PC-3 (cell line): ENCODE results near the gene FAM120B. TPM values are rescaled to one million over a fixed set of nuclear protein-coding genes. Genes with fewer than 3 reads are reported as not detected.

Experiments used
- ATAC-seq: fragments of 200-7000 bp; cut with Tn5 transposase; 2 replicates; pipeline ENCODE4 v1.9.1; 2020; ENCODE audit warnings: mild to moderate bottlenecking, moderate library complexity
- BruUV-seq: library from RNA; stranded (reverse); fragments of 400-500 nt; replicated peaks from 2 replicates; lab custom pipeline; 2021; lab: Mats Ljungman, UMichigan
- CTCF ChIA-PET: fragments of 300-600 bp; sonication (Branson Sonifier 250); formaldehyde crosslinking; loops from one replicate; lab custom pipeline; 2022; ENCODE audit warnings: antibody characterized with exemption; lab: Charles Lee
- POLR2A ChIA-PET: fragments of 300-600 bp; sonication (Branson Sonifier 250); formaldehyde crosslinking; loops from one replicate; lab custom pipeline; 2022; ENCODE audit warnings: antibody characterized with exemption; ENCODE audit not compliant: unreplicated experiment; lab: Charles Lee
- DNase-seq: peaks from one replicate; pipeline ENCODE4 v3.0.0-alpha.2; 2015
- H2AFZ ChIP-seq: fragments of 300-600 bp; sonication (generic); 2 replicates; pipeline ENCODE4 v1.6.0; 2016; ENCODE audit warnings: antibody characterized with exemption, low read length
- H3F3A ChIP-seq: fragments of 300-600 bp; sonication (generic); one replicate; pipeline ENCODE4 v1.6.0; 2017; ENCODE audit warnings: antibody characterized with exemption, low read length, control low read depth, mild to moderate bottlenecking; ENCODE audit not compliant: unreplicated experiment
- H3K27ac ChIP-seq: fragments of 300-600 bp; sonication (generic); 2 replicates; pipeline ENCODE4 v1.5.1; 2016; ENCODE audit warnings: mild to moderate bottlenecking, low read length
- H3K27me3 ChIP-seq: fragments of 300-600 bp; sonication (generic); 2 replicates; pipeline ENCODE4 v1.6.1; 2016; ENCODE audit warnings: low read length, mixed read lengths
- H3K36me3 ChIP-seq: fragments of 300-600 bp; sonication (generic); 2 replicates; pipeline ENCODE4 v1.6.1; 2016; ENCODE audit warnings: low read depth, mixed run types, low read length, mixed read lengths
- H3K4me1 ChIP-seq: fragments of 300-600 bp; sonication (generic); 2 replicates; pipeline ENCODE4 v1.5.1; 2016; ENCODE audit warnings: low read length; ENCODE audit not compliant: insufficient read depth
- H3K4me2 ChIP-seq: fragments of 300-600 bp; sonication (generic); 2 replicates; pipeline ENCODE4 v1.6.0; 2016; ENCODE audit warnings: low read length
- H3K4me3 ChIP-seq: fragments of 300-600 bp; sonication (generic); 2 replicates; pipeline ENCODE4 v1.5.1; 2016; ENCODE audit warnings: mild to moderate bottlenecking, low read length, mixed read lengths
- H3K79me2 ChIP-seq: fragments of 300-600 bp; sonication (generic); 2 replicates; pipeline ENCODE4 v1.6.1; 2017; ENCODE audit warnings: low read length, mixed read lengths
- H3K9ac ChIP-seq: fragments of 300-600 bp; sonication (generic); 2 replicates; pipeline ENCODE4 v1.6.0; 2016; ENCODE audit warnings: mild to moderate bottlenecking, low read length
- H3K9me2 ChIP-seq: fragments of 300-600 bp; sonication (generic); replicated peaks from 2 replicates; pipeline ENCODE4 v1.6.1; 2016; ENCODE audit warnings: mixed run types, low read length, mixed read lengths
- H3K9me3 ChIP-seq: fragments of 300-600 bp; sonication (generic); 2 replicates; pipeline ENCODE4 v1.6.1; 2016; ENCODE audit warnings: low read length, mixed read lengths
- H4K20me1 ChIP-seq: fragments of 300-600 bp; sonication (generic); 2 replicates; pipeline ENCODE4 v1.6.1; 2016; ENCODE audit warnings: low read length, mixed read lengths
- EZH2 ChIP-seq: fragments of 300-600 bp; sonication (generic); IDR thresholded peaks from one replicate; pipeline ENCODE4 v1.6.1; 2017; ENCODE audit warnings: antibody characterized with exemption, mild to moderate bottlenecking, low read length; ENCODE audit not compliant: unreplicated experiment
- EZH2phosphoT487 ChIP-seq: fragments of 300-600 bp; sonication (generic); IDR thresholded peaks from 2 replicates; pipeline ENCODE4 v1.6.1; 2018; ENCODE audit warnings: mild to moderate bottlenecking, antibody characterized with exemption, low read length, borderline replicate concordance
- intact Hi-C: fragments of 100-400 bp; cut with micrococcal nuclease; formaldehyde crosslinking; loops from 2 replicates; pipeline ENCODE4 v1.9.0; 2023
- total RNA-seq: library from RNA; depleted of rRNA; stranded (reverse); fragments of >200 nt; gene quantifications from 2 replicates; pipeline ENCODE4 v1.2.3, GENCODE V29; 2014
- TF ChIP-seq, protein P1 (sequence below): fragments of 300-600 bp; sonication (generic); conservative IDR thresholded peaks from 2 replicates; pipeline ENCODE4 v1.5.1; 2017; ENCODE audit warnings: antibody characterized with exemption, low read depth, mild to moderate bottlenecking, low read length

The FAM120B gene
- total RNA-seq, 1 experiment from 2014 or later, result 8.7 TPM

DNA sequence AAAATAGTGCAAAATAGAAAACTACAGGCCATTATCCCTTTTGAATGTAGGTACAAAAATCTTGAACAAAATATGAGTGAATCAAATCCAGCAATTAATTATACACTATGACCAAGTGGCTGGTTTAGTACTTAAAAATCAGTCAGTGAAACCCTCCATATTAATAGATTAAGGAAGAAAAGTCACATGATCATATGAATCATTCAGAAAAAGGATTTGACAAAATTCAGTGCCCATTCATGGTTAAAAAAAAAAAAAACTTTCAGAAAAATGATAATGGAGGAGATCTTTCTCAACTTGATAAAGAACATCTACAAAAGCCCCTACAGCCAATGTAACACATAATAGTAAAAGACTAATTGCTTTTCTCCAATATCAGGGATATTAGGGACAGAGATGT, 75.0 kb downstream of the FAM120B start:
- Histone ChIP-seq H3K27ac (no peak overlapping the region), H3K9me3 (no peaks in the 10 kb centered on the region), H3K9ac (no peak overlapping the region), H3K4me3 (no peak overlapping the region), H3K36me3 (no peaks in the 10 kb centered on the region), H3F3A (no peaks in the 10 kb centered on the region), H4K20me1 (no peaks in the 10 kb centered on the region), H3K4me2 (no peak overlapping the region), H2AFZ (no peak overlapping the region), H3K79me2 (no peaks in the 10 kb centered on the region), H3K9me2 (no peaks in the 10 kb centered on the region), H3K4me1 (no peaks in the 10 kb centered on the region), H3K27me3 (no peaks in the 10 kb centered on the region)
- ChIA-PET CTCF (no interaction called here), POLR2A (no interaction called here)
- TF ChIP-seq EZH2phosphoT487 (no peak), EZH2 (no peak)
- TF ChIP-seq, protein P1, sequence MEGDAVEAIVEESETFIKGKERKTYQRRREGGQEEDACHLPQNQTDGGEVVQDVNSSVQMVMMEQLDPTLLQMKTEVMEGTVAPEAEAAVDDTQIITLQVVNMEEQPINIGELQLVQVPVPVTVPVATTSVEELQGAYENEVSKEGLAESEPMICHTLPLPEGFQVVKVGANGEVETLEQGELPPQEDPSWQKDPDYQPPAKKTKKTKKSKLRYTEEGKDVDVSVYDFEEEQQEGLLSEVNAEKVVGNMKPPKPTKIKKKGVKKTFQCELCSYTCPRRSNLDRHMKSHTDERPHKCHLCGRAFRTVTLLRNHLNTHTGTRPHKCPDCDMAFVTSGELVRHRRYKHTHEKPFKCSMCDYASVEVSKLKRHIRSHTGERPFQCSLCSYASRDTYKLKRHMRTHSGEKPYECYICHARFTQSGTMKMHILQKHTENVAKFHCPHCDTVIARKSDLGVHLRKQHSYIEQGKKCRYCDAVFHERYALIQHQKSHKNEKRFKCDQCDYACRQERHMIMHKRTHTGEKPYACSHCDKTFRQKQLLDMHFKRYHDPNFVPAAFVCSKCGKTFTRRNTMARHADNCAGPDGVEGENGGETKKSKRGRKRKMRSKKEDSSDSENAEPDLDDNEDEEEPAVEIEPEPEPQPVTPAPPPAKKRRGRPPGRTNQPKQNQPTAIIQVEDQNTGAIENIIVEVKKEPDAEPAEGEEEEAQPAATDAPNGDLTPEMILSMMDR, result no peak
- BruUV-seq, result no TSS peak
- intact Hi-C loops, result no loop called here
- DNase-seq (no peak), ATAC-seq (no peak)

DNA sequence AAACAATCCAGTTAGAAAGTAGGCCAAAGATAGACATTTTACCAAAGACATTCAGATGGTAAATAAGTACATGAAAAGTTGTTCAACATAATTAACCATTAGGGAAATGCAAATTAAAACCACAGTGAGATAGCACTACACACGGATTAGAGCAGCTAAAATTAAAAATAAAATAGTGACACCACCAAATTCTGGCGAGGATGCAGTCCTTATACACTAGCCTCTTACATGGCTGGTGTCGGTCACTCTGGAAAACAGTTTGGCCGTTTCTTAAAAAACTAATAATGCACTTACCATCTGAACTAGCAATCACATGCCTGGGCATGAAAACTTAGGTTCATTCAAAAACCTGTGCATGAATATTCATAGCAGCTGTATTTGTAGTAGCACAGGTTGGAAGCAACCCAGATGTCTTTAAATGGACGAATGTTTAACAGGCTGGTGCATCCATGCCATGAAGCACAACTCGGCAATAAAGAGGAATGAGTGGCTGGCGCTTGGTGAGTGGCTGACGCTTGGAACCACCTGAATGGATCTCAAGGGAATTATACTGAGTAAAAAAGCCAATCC, 77.0 kb downstream of the FAM120B start:
- Histone ChIP-seq H3K27ac (no peak overlapping the region), H4K20me1 (no peaks in the 10 kb centered on the region), H3K9ac (no peak overlapping the region), H3K9me3 (no peaks in the 10 kb centered on the region), H3K36me3 (no peaks in the 10 kb centered on the region), H3K9me2 (no peaks in the 10 kb centered on the region), H3F3A (no peaks in the 10 kb centered on the region), H3K27me3 (no peaks in the 10 kb centered on the region), H2AFZ (no peak overlapping the region), H3K4me1 (no peaks in the 10 kb centered on the region), H3K4me3 (no peak overlapping the region), H3K4me2 (no peak overlapping the region), H3K79me2 (no peaks in the 10 kb centered on the region)
- intact Hi-C loops, result no loop called here
- ChIA-PET CTCF (no interaction called here), POLR2A (no interaction called here)
- BruUV-seq, result no TSS peak
- no peak for DNase-seq
- no peak for ATAC-seq
- TF ChIP-seq EZH2phosphoT487 (no peak), EZH2 (no peak)
- TF ChIP-seq, protein P1, result no peak

DNA sequence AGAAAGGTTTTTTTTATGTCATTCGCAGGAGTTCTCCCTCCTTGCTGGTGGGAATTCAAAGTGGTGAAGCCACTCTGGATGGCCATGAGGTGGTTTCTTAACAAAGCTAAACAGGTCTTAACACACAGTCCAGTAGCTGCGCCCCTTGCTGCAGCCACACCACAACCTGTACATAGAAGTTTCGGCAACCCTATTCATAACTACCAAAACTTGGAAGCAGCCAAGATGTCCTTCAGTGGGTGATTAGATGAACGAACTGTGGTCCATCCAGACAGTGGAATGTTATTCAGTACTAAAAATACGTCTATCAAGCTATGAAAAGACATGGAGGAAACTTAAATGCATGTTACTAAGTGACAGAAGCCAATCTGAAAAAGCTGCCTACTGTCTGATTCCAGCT, 78.9 kb downstream of the FAM120B start:
- no peaks in the 10 kb centered on the region for H3K4me1 ChIP-seq
- TF ChIP-seq, protein P1, result no peak
- TF ChIP-seq EZH2phosphoT487 (no peak), EZH2 (no peak)
- H3K27me3 ChIP-seq, result no peaks in the 10 kb centered on the region
- H3K9ac ChIP-seq, result no peak overlapping the region
- no peaks in the 10 kb centered on the region for H3K36me3 ChIP-seq
- no TSS peak for BruUV-seq
- CTCF ChIA-PET, result no interaction called here
- H3K4me2 ChIP-seq, result no peak overlapping the region
- H3K4me3 ChIP-seq, result no peak overlapping the region
- no peaks in the 10 kb centered on the region for H4K20me1 ChIP-seq
- H3K27ac ChIP-seq, result no peak overlapping the region
- POLR2A ChIA-PET, result no interaction called here
- H3F3A ChIP-seq, result no peaks in the 10 kb centered on the region
- H3K9me3 ChIP-seq, result no peaks in the 10 kb centered on the region
- H3K9me2 ChIP-seq, result no peaks in the 10 kb centered on the region
- intact Hi-C loops, result no loop called here
- H3K79me2 ChIP-seq, result no peaks in the 10 kb centered on the region
- ATAC-seq, result no peak
- DNase-seq, result no peak
- no peak overlapping the region for H2AFZ ChIP-seq
